ENCODE results near the gene JAZF1. TPM values are rescaled to one million over a fixed set of nuclear protein-coding genes. Genes with fewer than 3 reads are reported as not detected.

The JAZF1 gene
- total and polyA plus RNA-seq, 2 of the 8 experiments (the other 6 are each of a cell fraction or from before 2014, with no cell fraction given) = 2.6 to 21.8 TPM

GRCh38 chr7:28032738-28033380 is 147.7 kb downstream of the JAZF1 start:
- H3K79me2 ChIP-seq (ENCODE audit: control insufficient read depth in 1 of 2, insufficient read depth in 2 of 2, low read length in 2 of 2) = no peaks in the 10 kb centered on the region
- no peak overlapping the region for H2BK15ac ChIP-seq (ENCODE audit: low read length)
- H2BK120ac ChIP-seq (replicated peaks; ENCODE audit: low read depth, low read length) = no peak overlapping the region
- H3K4me1 ChIP-seq (replicated peaks in 1 of 4; ENCODE audit: control insufficient read depth in 3 of 4, insufficient read depth in 4 of 4, low read length in 3 of 4) = peaks cover 0 to 3% (median under 1%) of the 10 kb centered on the region in 4 experiments; a peak in 2 of 7 replicates
- no peak overlapping the region for H3K4ac ChIP-seq (replicated peaks; ENCODE audit: insufficient read length, low read depth, low read length)
- H3K4me3 ChIP-seq (ENCODE audit: extremely low read depth in 1 of 4, insufficient read depth in 2 of 4, low read depth in 3 of 4, low read length in 4 of 4) = no peak overlapping the region
- no peak overlapping the region for H2AK5ac ChIP-seq (ENCODE audit: low read depth, low read length)
- no peak overlapping the region for H3K9ac ChIP-seq (replicated peaks in 1 of 4; ENCODE audit: extremely low read depth in 1 of 4, low read depth in 3 of 4, low read length in 3 of 4)
- no peaks in the 10 kb centered on the region for H3K9me3 ChIP-seq (ENCODE audit: insufficient read depth in 2 of 2, low read depth in 1 of 2, low read length in 1 of 2)
- H3K27me3 ChIP-seq (replicated peaks in 1 of 4; ENCODE audit: control insufficient read depth in 3 of 4, extremely low read depth in 1 of 4, insufficient read depth in 3 of 4, low read length in 3 of 4) = no peaks in the 10 kb centered on the region
- DNase-seq (ENCODE audit: low read depth in 1 of 2, low spot score in 2 of 2) (no peak), FAIRE-seq (no peak)
- no peak overlapping the region for H4K91ac ChIP-seq (replicated peaks; ENCODE audit: insufficient read length, low read length)
- no peak overlapping the region for H2AFZ ChIP-seq (ENCODE audit: low read length)
- TF ChIP-seq MAFK (IDR thresholded peaks at IDR 0.05; ENCODE audit: low read depth, low read length) = peak; percentile 58
- TF ChIP-seq HDAC2 (IDR thresholded peaks at IDR 0.05; ENCODE audit: borderline replicate concordance in 1 of 2, low read depth in 2 of 2, low read length in 2 of 2) = no peak
- peak; percentile 54 to 73 (median 63) for TF ChIP-seq CTCF (IDR thresholded peaks at IDR 0.05; ENCODE audit: control extremely low read depth in 1 of 3, insufficient read depth in 1 of 3, low read depth in 1 of 3, low read length in 3 of 3)
- peak; percentile 49 to 54 for TF ChIP-seq RAD21 (IDR thresholded peaks at IDR 0.05 in 1 of 2, conservative IDR thresholded peaks at IDR 0.05 in 1 of 2; ENCODE audit: low read depth in 2 of 2, low read length in 2 of 2)
- no peak overlapping the region for H4K5ac ChIP-seq (ENCODE audit: insufficient read length, low read depth, low read length)
- no peak overlapping the region for H3K4me2 ChIP-seq (ENCODE audit: insufficient read depth in 1 of 2, low read depth in 2 of 2, low read length in 2 of 2)
- H2BK5ac ChIP-seq (ENCODE audit: low read depth, low read length) = no peak overlapping the region
- 84% methylated on average over 9 of the region's 9 CpGs; no CpG with 5 or more reads in 1 of the 2 experiments for WGBS, 2 experiments (ENCODE audit: extremely low coverage in 1 of 2, insufficient coverage in 1 of 2, insufficient read length in 1 of 2, insufficient replicate concordance in 2 of 2, low coverage in 1 of 2, low lambda C conversion rate in 2 of 2, missing lambda C conversion rate in 1 of 2)
- no peak overlapping the region for H3K56ac ChIP-seq (replicated peaks; ENCODE audit: insufficient read length, low read depth, low read length)
- no peaks in the 10 kb centered on the region for H3K23me2 ChIP-seq (ENCODE audit: low read depth, low read length)
- H3K14ac ChIP-seq (ENCODE audit: insufficient read length) = no peak overlapping the region
- no peak overlapping the region for H2BK12ac ChIP-seq (ENCODE audit: low read depth, low read length)
- H4K8ac ChIP-seq (ENCODE audit: extremely low read depth, insufficient read depth, low read length) = peak overlapping the region; percentile 28; the same call in 1 of the 2 replicates
- CTCF ChIA-PET (ENCODE audit: partially characterized antibody) = interaction anchor here (0.8 to 4.9 kb wide), 14 partner anchors 10 to 329 kb away, joined by 3 to 36 read pairs (median 5); no protein-coding TSS in a partner anchor
- H3K27ac ChIP-seq (ENCODE audit: low read depth, low read length) = no peak overlapping the region
- no peaks in the 10 kb centered on the region for H3K79me1 ChIP-seq (ENCODE audit: low read depth, low read length)
- no peak overlapping the region for H2BK20ac ChIP-seq (ENCODE audit: low read length)
- POLR2A ChIA-PET (ENCODE audit: partially characterized antibody) = interaction anchor here (1.0 to 1.4 kb wide), 2 partner anchors 33 to 61 kb away, joined by 3 read pairs; no protein-coding TSS in a partner anchor
- H3K18ac ChIP-seq (ENCODE audit: extremely low read depth, low read length) = no peak overlapping the region
- peaks cover 2 to 5% of the 10 kb centered on the region in 2 experiments for H4K20me1 ChIP-seq (replicated peaks in 1 of 2; ENCODE audit: control insufficient read depth in 1 of 2, insufficient read depth in 2 of 2, low read length in 2 of 2)
- no peak overlapping the region for H3K23ac ChIP-seq (ENCODE audit: insufficient read length)
- H3K36me3 ChIP-seq (ENCODE audit: control insufficient read depth in 2 of 4, insufficient read depth in 4 of 4, low read length in 3 of 4) = no peaks in the 10 kb centered on the region

Data from H1 (cell line).